OCI-LY3 (cell line): ENCODE results near the gene BCL2L14.

Experiments used
- H2AFZ ChIP-seq: fragments of 200-600, 300-600 bp; shearing (Covaris generic); 2 replicates; pipeline ENCODE4 v1.6.0; 2014; ENCODE audit warnings: antibody characterized with exemption, low read depth, low read length
- H3K27ac ChIP-seq: fragments of 200-600, 300-600 bp; sonication (generic); 2 replicates; pipeline ENCODE4 v1.5.1; 2014; ENCODE audit warnings: mild to moderate bottlenecking, low read length, moderate library complexity, mixed read lengths
- H3K27me3 ChIP-seq: fragments of 200-600, 300-600 bp; sonication (generic); 2 replicates; pipeline ENCODE4 v1.6.1; 2014; ENCODE audit warnings: low read depth, low read length, mixed read lengths
- H3K36me3 ChIP-seq: fragments of 200-600, 300-600 bp; sonication (generic); replicated peaks from 2 replicates; pipeline ENCODE3; 2014; ENCODE audit warnings: low read depth, low read length, mixed read lengths
- H3K4me1 ChIP-seq: fragments of 300-600, 200-600 bp; sonication (generic); 2 replicates; pipeline ENCODE4 v1.6.1; 2014; ENCODE audit warnings: low read length, mixed read lengths
- H3K4me2 ChIP-seq: fragments of 200-600, 300-600 bp; sonication (generic); 2 replicates; pipeline ENCODE4 v1.6.1; 2014; ENCODE audit warnings: low read length, mixed read lengths
- H3K4me3 ChIP-seq: fragments of 300-600, 200-600 bp; sonication (generic); 2 replicates; pipeline ENCODE4 v1.5.1; 2014; ENCODE audit warnings: antibody characterized with exemption, mild to moderate bottlenecking, low read length, moderate library complexity
- H3K79me2 ChIP-seq: fragments of 300-600, 200-600 bp; shearing (Covaris generic); 2 replicates; pipeline ENCODE4 v1.6.1; 2014; ENCODE audit warnings: mild to moderate bottlenecking, low read length, mixed read lengths
- H3K9ac ChIP-seq: fragments of 300-600, 200-600 bp; shearing (Covaris generic); 2 replicates; pipeline ENCODE4 v1.6.0; 2014; ENCODE audit warnings: mild to moderate bottlenecking, low read length, moderate library complexity
- H3K9me3 ChIP-seq: fragments of 200-600, 300-600 bp; shearing (Covaris generic); 2 replicates; pipeline ENCODE4 v1.6.1; 2014; ENCODE audit warnings: low read length, mixed read lengths; ENCODE audit not compliant: insufficient read depth
- H4K20me1 ChIP-seq: fragments of 200-600, 300-600 bp; sonication (generic); 2 replicates; pipeline ENCODE4 v1.6.1; 2016; ENCODE audit warnings: low read length, mixed read lengths; ENCODE audit not compliant: insufficient read depth
- CTCF ChIP-seq: fragments of 200-600, 300-600 bp; sonication (generic); IDR thresholded peaks from 2 replicates; pipeline ENCODE4 v1.5.1; 2014; ENCODE audit warnings: antibody characterized with exemption, low read length, low read depth
- EZH2phosphoT487 ChIP-seq: fragments of 200-600 bp; shearing (Covaris generic); IDR thresholded peaks from 2 replicates; pipeline ENCODE4 v1.6.1; 2018; ENCODE audit warnings: antibody characterized with exemption, mixed run types, low read depth

Gene BCL2L14

GRCh38 chr12:12032260-12032791 lies 38.4 kb upstream of the BCL2L14 start:
- Histone ChIP-seq H3K79me2 (no peaks in the 10 kb centered on the region), H3K4me2 (peak overlapping the region; percentile 99), H3K4me3 (peak overlapping the region; percentile 79), H3K27me3 (no peaks in the 10 kb centered on the region), H3K4me1 (peaks cover 53% of the 10 kb centered on the region), H3K9me3 (no peaks in the 10 kb centered on the region), H3K9ac (peak overlapping the region; percentile 77), H3K36me3 (no peaks in the 10 kb centered on the region), H3K27ac (peak overlapping the region; percentile 67), H2AFZ (peak overlapping the region; percentile 69), H4K20me1 (no peaks in the 10 kb centered on the region)
- TF ChIP-seq EZH2phosphoT487: no peak
- TF ChIP-seq CTCF: no peak

DNA sequence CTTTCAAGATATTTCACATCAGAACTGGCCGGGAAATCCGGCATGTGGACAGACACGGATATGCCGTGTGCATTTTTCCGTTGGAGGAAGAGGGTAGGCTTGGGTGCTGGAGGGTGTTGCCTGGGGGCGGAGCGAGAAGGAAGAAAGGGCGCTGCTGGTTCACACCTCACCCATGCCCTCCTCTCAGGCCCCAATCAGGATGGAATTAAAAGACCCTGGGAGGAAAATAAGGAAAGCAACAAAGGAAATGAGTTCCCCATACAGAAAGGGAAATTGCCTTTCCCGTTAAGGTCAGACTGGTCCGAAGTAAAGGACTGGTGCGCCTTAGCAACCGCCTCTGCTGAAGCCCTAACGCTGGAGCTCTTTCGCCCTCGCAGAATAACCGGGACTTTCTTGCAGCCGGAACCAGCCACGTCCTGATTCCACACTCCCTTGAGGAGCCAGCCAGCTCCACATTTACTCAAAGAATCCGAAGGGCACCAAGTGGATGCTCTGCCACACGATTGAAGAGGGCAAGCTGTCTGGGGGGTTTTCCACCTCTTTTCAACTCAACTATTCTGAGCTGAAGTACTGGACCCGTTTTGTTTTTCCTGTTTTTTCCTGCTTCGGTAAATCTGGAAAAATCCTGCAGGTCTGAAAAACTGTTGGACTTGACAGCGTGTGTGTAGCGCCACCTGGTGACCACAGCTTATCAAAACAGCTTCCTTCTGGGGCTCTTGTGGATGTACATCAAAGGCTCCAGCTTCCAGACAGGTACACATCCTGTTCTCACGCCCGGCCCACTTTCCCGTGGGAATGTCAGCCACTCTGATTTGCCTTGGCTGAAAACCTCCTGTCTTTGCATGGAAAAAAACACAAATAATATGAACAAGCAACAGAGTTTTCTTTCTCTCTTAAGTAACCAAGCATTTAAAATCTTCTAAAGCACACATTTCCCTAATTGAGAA lies 37.6 kb upstream of the BCL2L14 start:
- H2AFZ ChIP-seq: peak overlapping the region; percentile 69
- peak overlapping the region; percentile 79 for H3K4me3 ChIP-seq
- peaks cover 45% of the 10 kb centered on the region for H3K4me1 ChIP-seq
- no peaks in the 10 kb centered on the region for H3K9me3 ChIP-seq
- peak; percentile 90 for TF ChIP-seq CTCF
- no peak for TF ChIP-seq EZH2phosphoT487
- no peaks in the 10 kb centered on the region for H3K79me2 ChIP-seq
- H3K4me2 ChIP-seq: peak overlapping the region; percentile 99
- peaks cover under 1% of the 10 kb centered on the region; the same call in 1 of the 2 replicates for H3K27me3 ChIP-seq
- no peaks in the 10 kb centered on the region for H3K36me3 ChIP-seq
- H3K27ac ChIP-seq: peak overlapping the region; percentile 67
- H3K9ac ChIP-seq: peak overlapping the region; percentile 77
- H4K20me1 ChIP-seq: no peaks in the 10 kb centered on the region

GRCh38 chr12:12033824-12034223 lies 36.9 kb upstream of the BCL2L14 start:
- Histone ChIP-seq H3K9ac (no peak overlapping the region), H3K36me3 (no peaks in the 10 kb centered on the region), H3K4me2 (0 out of 2 replicates have a peak overlapping the region, but pooled peaks have one; percentile 99), H2AFZ (no peak overlapping the region), H3K79me2 (no peaks in the 10 kb centered on the region), H3K4me3 (no peak overlapping the region), H3K4me1 (peaks cover 38% of the 10 kb centered on the region), H3K9me3 (no peaks in the 10 kb centered on the region), H3K27ac (no peak overlapping the region), H3K27me3 (peaks cover 7% of the 10 kb centered on the region; the same call in 1 of the 2 replicates), H4K20me1 (no peaks in the 10 kb centered on the region)
- TF ChIP-seq CTCF (no peak), EZH2phosphoT487 (no peak)

DNA sequence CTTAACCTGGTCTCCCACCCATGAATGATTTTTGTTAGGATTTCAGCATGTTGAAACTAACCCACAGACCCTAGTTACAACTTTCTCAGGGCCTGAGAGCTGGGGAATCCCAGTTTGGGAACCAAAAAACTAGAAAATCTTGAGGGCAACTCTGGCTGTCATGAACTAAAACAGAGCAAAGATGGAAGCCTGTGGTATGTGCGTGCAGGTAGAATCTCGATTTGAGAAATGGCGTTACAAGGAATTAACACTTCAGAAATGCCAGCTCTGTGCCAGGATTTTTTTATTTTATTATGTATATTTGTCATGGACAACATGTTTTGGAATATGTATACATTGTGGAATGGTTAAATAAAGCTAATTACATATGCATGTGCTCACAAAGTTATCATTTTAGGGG lies 36.4 kb upstream of the BCL2L14 start:
- peaks cover 33% of the 10 kb centered on the region for H3K4me1 ChIP-seq
- no peaks in the 10 kb centered on the region for H3K9me3 ChIP-seq
- no peak overlapping the region for H3K4me2 ChIP-seq
- no peaks in the 10 kb centered on the region for H3K79me2 ChIP-seq
- no peaks in the 10 kb centered on the region for H4K20me1 ChIP-seq
- no peak overlapping the region for H2AFZ ChIP-seq
- H3K27ac ChIP-seq: no peak overlapping the region
- H3K27me3 ChIP-seq: peaks cover 7% of the 10 kb centered on the region; the same call in 1 of the 2 replicates
- no peak overlapping the region for H3K4me3 ChIP-seq
- TF ChIP-seq EZH2phosphoT487 (no peak), CTCF (no peak)
- H3K36me3 ChIP-seq: no peaks in the 10 kb centered on the region
- H3K9ac ChIP-seq: no peak overlapping the region
